ENCODE measurements around the gene RGS2.

Gene RGS2

GRCh38 chr1:192832492-192832891 lies 23.7 kb downstream of the RGS2 start:
- no peak for DNase-seq

- DNase-seq: no peak
These were observed 26.3 kb downstream of the RGS2 start for GRCh38 chr1:192835116-192835515.

- DNase-seq: no peak
These were observed 30.6 kb downstream of the RGS2 start for GRCh38 chr1:192839162-192840066.

- DNase-seq: no peak
These were observed 35.5 kb downstream of the RGS2 start for GRCh38 chr1:192844360-192844759.

- DNase-seq: no peak
These were observed 38.1 kb downstream of the RGS2 start for GRCh38 chr1:192846950-192847349.

GRCh38 chr1:192849011-192849410 lies 40.2 kb downstream of the RGS2 start:
- no peak for DNase-seq

GRCh38 chr1:192849442-192849841 lies 40.6 kb downstream of the RGS2 start:
- no peak for DNase-seq

GRCh38 chr1:192852001-192852947 lies 43.4 kb downstream of the RGS2 start:
- DNase-seq: no peak

- DNase-seq: no peak
These were observed 49.6 kb downstream of the RGS2 start for GRCh38 chr1:192858456-192858855.

- DNase-seq: no peak
These were observed 51.0 kb downstream of the RGS2 start for GRCh38 chr1:192859808-192860207.

- DNase-seq: no peak
These were observed 51.8 kb downstream of the RGS2 start for GRCh38 chr1:192860478-192861185.

GRCh38 chr1:192861860-192862259 lies 53.0 kb downstream of the RGS2 start:
- no peak for DNase-seq
